T-helper 17 cell (primary cell): ENCODE results near the gene ZBED4. TPM values are rescaled to one million over a fixed set of nuclear protein-coding genes. Genes with fewer than 3 reads are reported as not detected.

Experiments
- ATAC-seq: fragments of 150-1000 bp; cut with Tn5 transposase; 2 replicates; pipeline ENCODE4 v1.10.0; 2021; ENCODE audit warnings: mild to moderate bottlenecking, moderate library complexity
- DNase-seq, 3 donors: peaks; one replicate each; pipeline versions ENCODE4 v3.0.0 to v3.0.0-alpha.2; 2020 to 2021
- H3K9me3 ChIP-seq: one replicate; pipeline ENCODE4 v1.7.0; 2013; ENCODE audit warnings: low read length, mild to moderate bottlenecking; ENCODE audit not compliant: control insufficient read depth, poor library complexity, severe bottlenecking
- H3K27ac Mint-ChIP-seq: one replicate; pipeline ENCODE4 v1.8.0; 2022; ENCODE audit warnings: mild to moderate bottlenecking, moderate library complexity, mixed read lengths
- H3K27me3 Mint-ChIP-seq: one replicate; pipeline ENCODE4 v1.8.0; 2022; ENCODE audit warnings: mixed read lengths
- H3K36me3 Mint-ChIP-seq: one replicate; pipeline ENCODE4 v1.8.0; 2022; ENCODE audit warnings: low read depth, mixed read lengths
- H3K4me1 Mint-ChIP-seq: one replicate; pipeline ENCODE4 v1.8.0; 2022; ENCODE audit warnings: mild to moderate bottlenecking, mixed read lengths
- H3K4me3 Mint-ChIP-seq: one replicate; pipeline ENCODE4 v1.8.0; 2022; ENCODE audit warnings: mild to moderate bottlenecking, moderate library complexity, mixed read lengths
- total RNA-seq, 4 donors: library from RNA in 2 of 4; stranded (reverse) in 2 of 4; gene quantifications; one replicate each; pipeline ENCODE4 v1.2.3 and lab custom pipeline; 2022 to 2026

The ZBED4 gene
- total RNA-seq, 2 donors from 2014 or later: 15.4 to 20.4 TPM

DNA sequence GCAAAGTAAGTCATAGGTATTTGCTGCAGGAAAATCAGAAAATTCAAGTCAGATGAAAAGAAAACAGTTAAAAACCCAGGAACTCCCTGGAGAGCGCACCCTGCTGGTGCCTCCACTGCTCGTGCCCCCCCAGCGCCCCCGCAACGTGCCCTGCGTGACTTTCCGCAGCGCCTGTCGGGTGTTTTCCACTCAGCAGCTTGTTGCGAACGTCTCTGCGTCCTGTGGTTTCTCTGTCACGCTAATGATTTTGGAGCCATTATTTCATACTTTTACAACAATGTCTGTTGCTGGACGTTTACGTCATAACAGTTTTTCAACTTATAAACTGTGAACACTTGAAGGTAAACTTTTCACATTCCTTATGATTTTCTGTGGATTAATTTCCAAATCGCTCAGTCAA is 69.8 kb downstream of the ZBED4 start:
- Mint-ChIP-seq H3K27me3 (no peaks in the 10 kb centered on the region), H3K4me1 (peaks cover 20% of the 10 kb centered on the region), H3K36me3 (peaks cover 3% of the 10 kb centered on the region), H3K27ac (peak overlapping the region; percentile 99), H3K4me3 (no peak overlapping the region)
- no peaks in the 10 kb centered on the region for H3K9me3 ChIP-seq
- DNase-seq: no peak
- no peak for ATAC-seq

DNA sequence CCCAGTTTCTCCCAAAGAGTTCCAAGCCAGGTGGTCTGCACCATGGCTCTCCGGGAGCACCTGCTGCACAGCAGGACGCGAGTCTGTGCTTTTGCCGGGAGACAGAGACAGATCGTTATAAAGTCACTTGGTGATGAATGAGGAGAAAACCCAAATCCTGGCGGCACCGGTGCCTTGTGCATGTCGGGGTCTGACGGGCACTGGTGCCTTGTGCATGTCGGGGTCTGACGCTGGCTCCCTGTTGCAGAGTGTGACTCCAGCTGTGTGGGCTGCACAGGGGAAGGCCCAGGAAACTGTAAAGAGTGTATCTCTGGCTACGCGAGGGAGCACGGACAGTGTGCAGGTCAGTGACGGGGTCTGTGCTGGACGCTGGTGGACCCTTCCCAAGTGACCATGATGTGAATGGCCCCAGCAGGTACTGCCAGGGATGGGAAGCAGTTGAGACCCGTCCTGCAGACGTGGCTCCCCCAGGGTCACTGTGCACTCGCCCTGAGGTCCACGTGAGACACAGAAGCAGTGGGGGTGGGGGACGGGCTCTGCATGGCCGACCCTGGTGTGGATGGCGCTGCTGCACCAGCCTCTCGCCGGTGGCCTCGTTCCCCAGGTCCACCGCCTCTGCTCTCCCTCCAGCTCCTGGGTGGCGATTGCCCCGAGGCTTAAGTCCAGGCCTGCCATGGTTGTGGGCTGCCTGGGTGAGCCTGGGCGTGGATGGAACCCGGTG is 70.6 kb downstream of the ZBED4 start:
- ATAC-seq (no peak), DNase-seq (no peak)
- peak overlapping the region; percentile 99 for H3K27ac Mint-ChIP-seq
- H3K4me3 Mint-ChIP-seq: no peak overlapping the region
- H3K4me1 Mint-ChIP-seq: peaks cover 20% of the 10 kb centered on the region
- H3K9me3 ChIP-seq: no peaks in the 10 kb centered on the region
- no peaks in the 10 kb centered on the region for H3K27me3 Mint-ChIP-seq
- peaks cover 3% of the 10 kb centered on the region for H3K36me3 Mint-ChIP-seq

DNA sequence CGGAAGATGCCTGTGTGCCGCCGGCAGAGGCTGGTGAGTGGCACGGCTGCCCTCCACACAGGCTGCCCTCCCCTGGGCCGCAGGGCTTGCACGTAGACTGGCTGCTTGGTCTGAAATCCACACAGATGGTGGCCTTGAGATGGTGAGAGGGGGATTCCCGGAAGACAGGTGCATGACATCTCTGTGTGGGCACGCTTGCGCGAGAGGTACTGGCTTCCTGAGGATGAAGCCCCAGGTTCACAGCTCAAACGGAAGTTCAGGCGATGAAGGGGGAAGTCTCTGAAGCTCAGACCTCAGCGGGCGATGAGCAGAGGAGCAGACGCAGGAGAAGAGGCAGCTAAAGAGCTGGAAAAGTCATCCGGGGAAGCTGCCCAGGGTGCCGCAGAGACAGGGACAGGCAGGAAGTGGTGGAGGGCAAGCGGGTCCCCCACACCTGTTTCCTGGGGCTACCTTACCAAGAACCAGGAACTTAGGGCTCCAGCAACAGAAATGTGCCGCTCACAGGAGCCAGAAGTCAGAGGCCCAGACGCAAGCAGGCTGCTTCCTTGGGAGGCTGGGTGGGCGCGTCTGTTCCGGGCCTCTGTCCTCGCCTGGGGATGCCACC is 72.0 kb downstream of the ZBED4 start:
- DNase-seq (peak; percentile 57 to 70 (median 64)), ATAC-seq (peak; percentile 91)
- Mint-ChIP-seq H3K4me1 (peaks cover 18% of the 10 kb centered on the region), H3K27me3 (no peaks in the 10 kb centered on the region), H3K36me3 (peaks cover 3% of the 10 kb centered on the region), H3K4me3 (peak overlapping the region; percentile 92), H3K27ac (peak overlapping the region; percentile 99)
- H3K9me3 ChIP-seq: no peaks in the 10 kb centered on the region

- Mint-ChIP-seq H3K27me3 (no peaks in the 10 kb centered on the region), H3K4me3 (no peak overlapping the region), H3K27ac (peak overlapping the region; percentile 99), H3K4me1 (peaks cover 26% of the 10 kb centered on the region), H3K36me3 (peaks cover 3% of the 10 kb centered on the region)
- ATAC-seq (no peak), DNase-seq (no peak)
- no peaks in the 10 kb centered on the region for H3K9me3 ChIP-seq
These were observed 73.3 kb downstream of the ZBED4 start for GRCh38 chr22:49926916-49927315.

GRCh38 chr22:49927483-49928184 is 74.0 kb downstream of the ZBED4 start:
- H3K4me3 Mint-ChIP-seq: no peak overlapping the region

GRCh38 chr22:49928185-49928495 is 74.5 kb downstream of the ZBED4 start:
- Mint-ChIP-seq H3K27ac (no peak overlapping the region), H3K27me3 (no peaks in the 10 kb centered on the region), H3K36me3 (peaks cover 3% of the 10 kb centered on the region), H3K4me1 (peaks cover 30% of the 10 kb centered on the region), H3K4me3 (no peak overlapping the region)
- DNase-seq (no peak), ATAC-seq (no peak)
- no peaks in the 10 kb centered on the region for H3K9me3 ChIP-seq

More at GRCh38 chr22:49927483-49928184, 74.0 kb downstream of the ZBED4 start:
- ATAC-seq: no peak
- Mint-ChIP-seq H3K27me3 (no peaks in the 10 kb centered on the region), H3K36me3 (peaks cover 3% of the 10 kb centered on the region), H3K4me1 (peaks cover 26% of the 10 kb centered on the region), H3K27ac (peak overlapping the region; percentile 99)
- H3K9me3 ChIP-seq: no peaks in the 10 kb centered on the region
- DNase-seq: no peak

GRCh38 chr22:49928555-49929210 is 75.0 kb downstream of the ZBED4 start:
- ATAC-seq: no peak
- no peaks in the 10 kb centered on the region for H3K9me3 ChIP-seq

GRCh38 chr22:49929211-49929979 is 75.8 kb downstream of the ZBED4 start:
- DNase-seq: peak; percentile 75 to 88 (median 84)
- Mint-ChIP-seq H3K36me3 (peaks cover 3% of the 10 kb centered on the region), H3K4me1 (peaks cover 31% of the 10 kb centered on the region), H3K27ac (no peak overlapping the region), H3K27me3 (no peaks in the 10 kb centered on the region), H3K4me3 (no peak overlapping the region)
- no peaks in the 10 kb centered on the region for H3K9me3 ChIP-seq
- ATAC-seq: peak; percentile 51

More at GRCh38 chr22:49928555-49929210, 75.0 kb downstream of the ZBED4 start:
- no peak for DNase-seq
- Mint-ChIP-seq H3K36me3 (peaks cover 3% of the 10 kb centered on the region), H3K4me1 (peaks cover 31% of the 10 kb centered on the region), H3K27me3 (no peaks in the 10 kb centered on the region), H3K27ac (no peak overlapping the region), H3K4me3 (no peak overlapping the region)

DNA sequence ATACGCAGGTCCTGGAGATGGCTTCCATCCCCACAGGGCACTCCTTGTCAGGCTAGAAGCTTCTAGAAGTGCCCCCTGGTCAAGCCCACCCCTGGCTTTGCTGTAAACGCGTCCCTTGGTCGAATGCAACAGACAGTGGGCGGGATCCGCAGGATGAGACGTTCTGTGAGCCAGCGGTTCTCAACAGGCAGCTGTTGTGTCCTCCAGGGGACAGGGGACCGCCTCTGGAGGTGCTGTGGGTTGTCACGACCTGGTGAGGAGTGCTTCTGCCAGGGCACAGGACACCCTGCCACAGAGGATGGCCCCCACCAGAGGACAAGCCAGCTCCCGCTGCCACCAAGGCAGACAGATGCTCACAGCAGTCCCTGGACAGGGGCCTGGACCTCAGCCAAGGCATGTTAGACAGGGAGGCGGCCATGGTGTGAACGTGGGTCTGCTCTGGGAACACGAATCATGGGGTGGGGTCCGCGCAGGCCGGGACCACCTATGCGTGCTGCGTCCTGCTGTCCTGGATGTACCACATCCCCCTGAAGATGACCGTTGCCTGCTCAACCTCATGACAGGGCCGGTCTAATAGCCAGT is 76.4 kb downstream of the ZBED4 start:
- Mint-ChIP-seq H3K36me3 (peaks cover 3% of the 10 kb centered on the region), H3K27me3 (no peaks in the 10 kb centered on the region), H3K4me3 (no peak overlapping the region), H3K4me1 (peaks cover 30% of the 10 kb centered on the region), H3K27ac (peak overlapping the region; percentile 41)
- DNase-seq: no peak
- no peaks in the 10 kb centered on the region for H3K9me3 ChIP-seq
- ATAC-seq: no peak

DNA sequence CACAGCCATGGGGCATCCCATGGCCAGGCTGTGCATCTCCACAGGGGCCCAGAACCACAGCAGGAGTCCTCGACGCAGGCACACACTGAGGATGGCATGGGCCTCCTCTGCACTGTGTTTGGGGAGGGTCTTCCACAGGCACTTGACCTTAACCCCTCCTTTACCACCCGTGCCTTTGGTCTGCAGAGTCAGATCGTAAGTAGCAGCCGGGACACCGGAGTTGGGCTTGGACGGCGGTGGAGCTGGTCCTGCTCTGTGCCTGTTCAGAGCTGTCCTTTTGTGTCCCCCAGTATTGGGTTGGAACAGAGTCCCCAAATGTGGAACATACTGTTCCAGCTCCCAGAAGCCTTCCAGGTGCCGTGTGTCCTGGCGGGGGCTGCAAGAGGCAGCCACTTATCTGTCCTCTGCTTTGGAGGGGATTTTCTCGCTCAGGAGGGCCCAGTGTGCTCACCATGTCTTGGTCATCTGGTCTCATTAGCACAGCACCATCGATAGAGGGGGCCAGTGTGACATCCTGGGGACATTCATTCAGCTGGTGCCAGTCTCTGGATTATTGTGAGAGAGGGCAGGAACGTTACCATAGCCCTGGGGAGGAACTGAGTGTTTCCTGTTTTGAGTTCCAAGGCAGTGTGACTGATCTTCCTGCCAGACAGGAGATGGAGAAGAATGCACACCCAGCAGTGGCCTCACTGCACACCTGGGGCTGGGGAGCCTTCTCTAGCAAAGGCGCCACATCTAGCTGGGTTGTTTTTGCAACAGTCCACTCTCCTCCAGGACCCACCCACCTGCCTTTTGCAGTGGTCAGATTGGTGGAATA is 77.2 kb downstream of the ZBED4 start:
- H3K9me3 ChIP-seq: no peaks in the 10 kb centered on the region
- DNase-seq (no peak), ATAC-seq (peak; percentile 16)
- Mint-ChIP-seq H3K27me3 (no peaks in the 10 kb centered on the region), H3K36me3 (no peaks in the 10 kb centered on the region), H3K4me3 (peak overlapping the region; percentile 21), H3K4me1 (peaks cover 24% of the 10 kb centered on the region), H3K27ac (peak overlapping the region; percentile 41)

GRCh38 chr22:49933236-49934159 is 79.9 kb downstream of the ZBED4 start:
- ATAC-seq: no peak
- H3K27ac Mint-ChIP-seq: peak overlapping the region; percentile 86
- DNase-seq: no peak
- H3K4me3 Mint-ChIP-seq: peak overlapping the region; percentile 67
- no peaks in the 10 kb centered on the region for H3K36me3 Mint-ChIP-seq
- H3K27me3 Mint-ChIP-seq: no peaks in the 10 kb centered on the region
- no peaks in the 10 kb centered on the region for H3K9me3 ChIP-seq
- H3K4me1 Mint-ChIP-seq: peaks cover 19% of the 10 kb centered on the region
